ENCODE measurements around the gene LAMA4.

Gene LAMA4

GRCh38 chr6:112178846-112179245 lies 75.5 kb downstream of the LAMA4 start:
- H3K4me2 ChIP-seq = no peak overlapping the region
- H3K4me1 ChIP-seq (ENCODE audit: low read depth, poor library complexity, severe bottlenecking) = no peaks in the 10 kb centered on the region
- no peaks in the 10 kb centered on the region for H3K36me3 ChIP-seq (ENCODE audit: insufficient read depth)
- H2AFZ ChIP-seq (ENCODE audit: low read depth) = no peak overlapping the region
- H3K27me3 ChIP-seq (ENCODE audit: insufficient read depth, low read depth) = no peaks in the 10 kb centered on the region
- no peak overlapping the region for H3K4me3 ChIP-seq (IDR thresholded peaks at IDR 0.05; ENCODE audit: insufficient read depth, low read depth, low read length)
- no peaks in the 10 kb centered on the region for H4K20me1 ChIP-seq (ENCODE audit: insufficient read depth)
- no peaks in the 10 kb centered on the region for H3K79me2 ChIP-seq (ENCODE audit: insufficient read depth, low read depth)
- H3K27ac ChIP-seq = no peak overlapping the region
- H3K9ac ChIP-seq = no peak overlapping the region
- TF ChIP-seq CTCF (conservative IDR thresholded peaks at IDR 0.05; ENCODE audit: low read depth, low read length) = no peak

GRCh38 chr6:112177092-112177491 lies 77.3 kb downstream of the LAMA4 start:
- Histone ChIP-seq H4K20me1 (ENCODE audit: insufficient read depth) (no peaks in the 10 kb centered on the region), H3K79me2 (ENCODE audit: insufficient read depth, low read depth) (no peaks in the 10 kb centered on the region), H3K36me3 (ENCODE audit: insufficient read depth) (no peaks in the 10 kb centered on the region), H3K27ac (no peak overlapping the region), H3K4me3 (IDR thresholded peaks at IDR 0.05; ENCODE audit: insufficient read depth, low read depth, low read length) (no peak overlapping the region), H3K4me2 (no peak overlapping the region), H2AFZ (ENCODE audit: low read depth) (no peak overlapping the region), H3K4me1 (ENCODE audit: low read depth, poor library complexity, severe bottlenecking) (no peaks in the 10 kb centered on the region), H3K9ac (no peak overlapping the region), H3K27me3 (ENCODE audit: insufficient read depth, low read depth) (no peaks in the 10 kb centered on the region)
- TF ChIP-seq CTCF (conservative IDR thresholded peaks at IDR 0.05; ENCODE audit: low read depth, low read length) = no peak

GRCh38 chr6:112176175-112176574 lies 78.2 kb downstream of the LAMA4 start:
- Histone ChIP-seq H2AFZ (ENCODE audit: low read depth) (no peak overlapping the region), H3K9ac (no peak overlapping the region), H3K27me3 (ENCODE audit: insufficient read depth, low read depth) (no peaks in the 10 kb centered on the region), H3K36me3 (ENCODE audit: insufficient read depth) (no peaks in the 10 kb centered on the region), H3K4me2 (no peak overlapping the region), H3K27ac (no peak overlapping the region), H3K79me2 (ENCODE audit: insufficient read depth, low read depth) (no peaks in the 10 kb centered on the region), H4K20me1 (ENCODE audit: insufficient read depth) (no peaks in the 10 kb centered on the region), H3K4me3 (IDR thresholded peaks at IDR 0.05; ENCODE audit: insufficient read depth, low read depth, low read length) (no peak overlapping the region), H3K4me1 (ENCODE audit: low read depth, poor library complexity, severe bottlenecking) (no peaks in the 10 kb centered on the region)
- TF ChIP-seq CTCF (conservative IDR thresholded peaks at IDR 0.05; ENCODE audit: low read depth, low read length) = no peak

- Histone ChIP-seq H2AFZ (ENCODE audit: low read depth) (no peak overlapping the region), H3K4me1 (ENCODE audit: low read depth, poor library complexity, severe bottlenecking) (no peaks in the 10 kb centered on the region), H3K4me2 (no peak overlapping the region), H3K9ac (no peak overlapping the region), H3K4me3 (IDR thresholded peaks at IDR 0.05; ENCODE audit: insufficient read depth, low read depth, low read length) (no peak overlapping the region), H3K36me3 (ENCODE audit: insufficient read depth) (no peaks in the 10 kb centered on the region), H3K27ac (no peak overlapping the region), H3K79me2 (ENCODE audit: insufficient read depth, low read depth) (no peaks in the 10 kb centered on the region), H3K27me3 (ENCODE audit: insufficient read depth, low read depth) (no peaks in the 10 kb centered on the region), H4K20me1 (ENCODE audit: insufficient read depth) (no peaks in the 10 kb centered on the region)
- TF ChIP-seq CTCF (conservative IDR thresholded peaks at IDR 0.05; ENCODE audit: low read depth, low read length) = no peak
These were observed 81.1 kb downstream of the LAMA4 start for GRCh38 chr6:112173221-112173804.

Data from KMS-11 (cell line).